Activated CD4-positive, alpha-beta T cell treated with anti-CD3 and anti-CD28 coated beads for 24 hours (primary cell): Measurements from ENCODE around the gene AOPEP.

Experiments used
- DNase-seq, 2 donors: peaks; one replicate each; pipeline ENCODE4 v3.0.0-alpha.2; 2020; ENCODE audit warnings: low read depth in 2 of 2

AOPEP gene

DNA sequence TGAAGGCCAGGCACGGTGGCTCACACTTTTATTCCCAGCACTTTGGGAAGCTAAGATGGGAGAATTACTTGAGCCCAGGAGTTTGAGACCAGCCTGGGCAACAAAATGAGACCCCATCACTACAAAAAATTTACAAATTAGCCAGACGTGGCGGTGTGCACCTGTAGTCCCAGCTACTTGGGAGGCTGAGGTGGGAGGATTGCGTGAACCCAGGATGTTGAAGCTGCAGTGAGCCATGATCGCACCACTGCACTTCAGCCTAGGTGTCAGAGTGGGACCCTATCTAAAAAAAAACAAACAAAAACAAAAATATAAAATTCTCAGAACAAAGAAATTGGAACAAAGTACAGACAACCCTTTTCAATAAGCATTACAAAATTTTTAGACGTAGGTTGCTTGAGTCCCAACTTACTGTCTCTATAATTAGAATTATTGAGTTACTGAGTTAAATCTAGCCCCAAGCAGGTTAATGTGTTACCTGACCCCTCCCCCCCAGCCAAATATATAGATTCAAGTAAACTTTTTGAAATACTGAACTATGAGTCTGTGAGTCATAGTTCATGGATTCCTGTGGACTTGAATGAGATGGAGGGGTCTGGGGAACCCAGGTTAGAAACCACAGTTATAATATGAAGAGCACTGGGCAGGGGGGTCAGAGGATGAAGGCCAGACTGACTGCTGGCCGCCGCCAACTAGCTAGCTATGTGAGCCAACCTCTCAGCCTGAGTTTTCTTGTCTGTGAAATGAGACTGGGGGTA lies 173.1 kb downstream of the AOPEP start:
- DNase-seq, result no peak

DNA sequence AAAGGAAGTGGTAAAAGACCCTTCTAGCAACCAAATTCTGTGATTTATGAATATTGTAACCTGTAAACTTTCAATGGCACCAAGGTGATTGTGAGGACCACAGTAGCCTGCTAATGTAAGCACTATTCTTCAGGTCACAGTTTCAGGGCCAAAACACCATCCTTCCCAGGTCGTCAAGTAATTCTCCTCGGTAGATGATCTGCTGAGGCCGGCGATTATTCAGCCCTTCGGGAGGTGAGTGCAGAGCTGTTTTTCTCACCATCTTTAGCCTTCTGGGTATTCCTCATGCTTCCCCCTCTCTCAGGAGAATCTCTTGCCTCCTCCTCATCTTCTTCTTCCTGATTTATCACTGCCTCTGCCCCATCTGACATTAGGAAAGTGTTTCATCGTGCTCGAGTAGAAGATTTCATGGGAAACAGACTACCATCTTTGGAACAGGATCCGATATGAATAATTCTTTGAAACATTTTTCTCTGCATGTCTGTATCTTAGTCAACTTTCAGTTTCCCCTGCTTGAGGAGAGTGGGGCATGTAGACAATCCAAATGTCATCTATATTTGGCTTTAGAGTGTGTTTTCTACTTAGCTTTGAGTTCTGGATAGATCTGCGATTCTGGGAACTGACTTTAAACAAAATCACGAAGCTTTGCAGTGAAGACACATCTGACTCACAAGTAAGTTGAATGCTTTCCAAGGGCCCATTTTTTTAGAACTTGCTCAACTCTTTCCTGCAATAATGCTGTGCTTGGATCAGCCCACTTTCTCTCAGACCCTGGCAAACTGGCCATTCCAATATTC lies 173.9 kb downstream of the AOPEP start:
- no peak for DNase-seq

DNA sequence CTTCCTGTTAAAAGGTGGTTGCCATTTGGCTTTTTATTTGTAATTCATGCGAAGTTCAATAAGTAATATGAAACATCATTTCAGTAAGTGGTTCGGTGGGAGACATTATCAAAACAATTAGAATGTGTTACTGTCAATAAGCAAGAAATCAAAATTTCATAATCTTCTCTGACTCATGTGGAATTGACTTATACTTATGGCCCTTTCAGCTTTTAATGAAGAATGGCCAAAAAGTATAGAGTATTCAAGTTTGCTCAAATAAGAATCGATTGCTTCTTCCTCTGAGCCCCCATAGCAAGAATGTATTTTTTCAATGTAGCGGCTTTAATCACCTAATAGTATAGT lies 174.5 kb downstream of the AOPEP start:
- DNase-seq, result no peak

DNA sequence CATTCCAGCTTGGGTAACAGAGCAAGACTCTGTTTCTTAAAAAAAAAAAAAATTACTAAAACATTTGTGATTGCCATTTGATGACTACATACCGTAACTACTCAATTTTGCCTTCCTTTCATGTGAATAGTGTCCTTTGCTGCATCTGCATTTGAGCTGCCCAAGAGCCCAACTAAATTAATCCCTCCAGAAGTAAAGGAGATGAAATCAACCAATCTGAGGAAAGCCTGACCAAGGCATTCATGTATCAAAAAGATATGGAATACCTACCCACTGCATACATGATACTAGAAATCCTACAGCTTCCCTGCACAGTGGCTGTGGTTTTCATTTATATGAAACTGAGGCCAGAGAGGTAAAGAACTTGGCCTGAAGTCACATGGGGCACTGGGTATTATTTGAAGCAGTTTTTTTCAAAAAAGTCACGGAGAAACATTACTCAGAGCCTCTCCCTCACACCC lies 177.5 kb downstream of the AOPEP start:
- no peak for DNase-seq

DNA sequence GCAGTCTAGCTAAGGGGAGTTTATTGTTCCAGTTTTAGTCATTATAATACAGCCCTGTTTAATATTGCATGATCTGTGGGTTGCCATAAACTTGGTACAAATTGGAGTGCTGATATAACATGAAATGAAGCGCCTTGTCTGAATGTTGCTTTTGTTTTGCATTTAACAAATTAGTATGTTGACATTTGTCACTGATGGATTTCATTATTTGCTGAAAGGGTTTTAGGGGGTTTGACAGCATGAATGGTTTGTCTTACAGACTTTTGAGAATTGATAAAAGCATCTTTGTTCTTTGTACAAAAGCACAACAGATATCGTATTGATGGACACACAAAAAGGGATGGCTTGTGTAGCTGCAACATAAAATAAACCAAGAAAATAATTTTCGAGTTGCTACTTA lies 178.3 kb downstream of the AOPEP start:
- no peak for DNase-seq

DNA sequence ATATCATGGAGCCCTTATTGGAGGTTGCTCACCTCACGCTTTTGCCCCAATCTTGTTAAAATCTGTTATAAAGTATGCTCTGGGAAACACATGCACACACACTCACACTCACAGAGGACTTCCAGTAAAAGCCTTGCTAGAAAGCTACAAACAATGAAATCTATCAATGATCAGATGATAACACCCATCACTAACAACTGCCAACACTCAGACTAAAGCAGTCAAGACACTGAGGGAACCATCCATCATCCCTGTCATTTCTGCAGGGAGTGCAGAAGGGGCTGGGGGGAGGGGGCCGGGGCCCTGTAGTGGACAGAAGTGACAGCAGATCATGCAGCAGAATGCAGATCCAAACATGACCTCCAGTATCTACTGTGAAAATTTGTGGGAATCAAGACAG lies 179.1 kb downstream of the AOPEP start:
- no peak for DNase-seq

DNA sequence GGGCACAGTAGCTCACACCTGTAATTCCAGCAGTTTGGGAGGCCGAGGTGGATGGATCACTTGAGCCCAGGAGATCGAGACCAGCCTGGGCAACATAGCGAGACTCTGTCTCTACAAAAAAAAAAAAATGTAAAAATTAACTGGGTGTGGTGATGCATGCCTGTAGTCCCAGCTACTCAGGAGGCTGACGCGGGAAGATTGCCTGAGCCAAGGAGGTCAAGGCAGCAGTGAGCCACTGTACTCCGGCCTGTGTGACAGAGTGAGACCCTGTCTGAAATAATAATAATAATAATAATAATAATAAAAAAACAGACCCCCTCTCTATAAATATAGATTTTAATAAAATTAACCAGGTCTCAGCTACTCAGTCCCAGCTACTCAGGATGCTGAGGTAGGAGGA lies 179.7 kb downstream of the AOPEP start:
- no peak for DNase-seq

DNA sequence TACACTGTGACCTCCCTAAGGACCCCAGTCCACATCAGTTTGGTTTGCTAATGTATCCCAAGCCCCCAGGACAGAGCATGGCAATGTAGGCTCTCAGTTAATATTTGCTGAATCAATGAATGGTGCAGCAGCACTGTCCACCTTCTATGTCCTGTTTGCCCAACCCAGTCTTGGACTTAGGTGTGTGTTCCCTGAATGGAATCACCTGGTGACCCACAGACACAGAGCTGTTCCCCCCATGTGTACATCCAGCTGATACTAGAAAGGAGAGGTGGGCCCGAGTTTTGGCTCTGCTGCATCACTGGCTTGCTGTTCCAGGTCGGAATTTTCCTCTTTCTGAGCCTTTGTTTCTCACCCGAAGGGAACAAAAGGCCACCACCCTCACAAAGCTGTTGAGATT lies 180.2 kb downstream of the AOPEP start:
- DNase-seq, result no peak

DNA sequence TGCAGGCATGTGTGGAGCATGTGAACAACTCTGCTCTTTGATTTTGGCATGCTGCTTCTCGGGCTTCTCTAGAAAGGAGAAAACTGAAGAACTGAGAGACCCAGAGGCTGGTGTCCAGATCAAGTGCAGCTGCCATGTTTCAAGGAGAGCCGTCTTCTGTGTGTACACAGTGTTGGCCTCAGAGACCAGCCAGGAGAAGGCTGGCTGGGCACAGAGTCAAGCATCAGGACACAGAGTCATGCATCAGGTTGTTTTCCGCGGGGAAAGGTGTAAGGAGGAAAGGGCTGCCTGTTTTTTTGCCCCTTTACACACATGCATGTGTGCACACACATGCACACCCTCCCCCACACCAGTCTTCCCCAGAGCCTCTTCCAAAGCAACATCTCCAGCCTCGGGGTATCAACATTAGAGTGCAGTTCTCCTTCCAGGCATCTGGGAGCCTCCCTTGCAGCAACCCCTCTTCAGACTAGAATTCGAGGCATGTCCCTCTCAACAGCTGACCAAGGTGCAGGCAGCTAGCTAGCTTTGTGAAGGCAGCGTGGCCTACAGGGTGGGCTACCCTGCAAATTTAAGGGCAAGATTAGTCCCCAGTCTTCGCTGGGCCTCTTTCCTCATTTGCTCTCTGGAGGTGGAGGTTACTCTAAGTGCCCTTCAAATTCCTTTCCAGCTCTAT lies 180.9 kb downstream of the AOPEP start:
- DNase-seq, result no peak

DNA sequence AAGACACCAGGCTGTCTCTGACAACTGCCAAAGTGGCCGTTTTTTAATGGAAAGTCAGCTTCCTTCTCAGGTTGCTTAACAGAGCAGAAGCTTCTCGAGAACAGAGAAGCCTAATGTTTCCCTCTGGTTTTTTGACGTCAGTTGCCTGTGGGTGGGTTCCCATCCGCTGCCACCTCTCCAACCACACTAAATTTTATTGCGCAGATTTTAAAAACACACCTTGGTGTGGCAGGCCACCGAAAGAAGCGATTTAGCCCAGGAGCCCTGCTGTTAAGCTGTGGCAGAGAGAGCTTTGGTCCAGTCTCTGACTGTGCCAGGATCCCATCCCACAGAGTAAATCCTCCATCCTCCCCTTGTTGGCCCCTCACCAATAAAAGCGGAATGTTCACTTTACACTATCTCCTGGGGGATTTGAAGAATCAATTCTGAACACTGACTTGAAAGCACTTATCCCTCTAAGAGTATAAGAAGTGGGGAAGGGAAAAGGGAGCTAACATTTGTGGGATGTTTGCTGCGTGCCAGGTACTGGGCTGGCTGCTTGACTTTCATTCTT lies 181.6 kb downstream of the AOPEP start:
- no peak for DNase-seq

DNA sequence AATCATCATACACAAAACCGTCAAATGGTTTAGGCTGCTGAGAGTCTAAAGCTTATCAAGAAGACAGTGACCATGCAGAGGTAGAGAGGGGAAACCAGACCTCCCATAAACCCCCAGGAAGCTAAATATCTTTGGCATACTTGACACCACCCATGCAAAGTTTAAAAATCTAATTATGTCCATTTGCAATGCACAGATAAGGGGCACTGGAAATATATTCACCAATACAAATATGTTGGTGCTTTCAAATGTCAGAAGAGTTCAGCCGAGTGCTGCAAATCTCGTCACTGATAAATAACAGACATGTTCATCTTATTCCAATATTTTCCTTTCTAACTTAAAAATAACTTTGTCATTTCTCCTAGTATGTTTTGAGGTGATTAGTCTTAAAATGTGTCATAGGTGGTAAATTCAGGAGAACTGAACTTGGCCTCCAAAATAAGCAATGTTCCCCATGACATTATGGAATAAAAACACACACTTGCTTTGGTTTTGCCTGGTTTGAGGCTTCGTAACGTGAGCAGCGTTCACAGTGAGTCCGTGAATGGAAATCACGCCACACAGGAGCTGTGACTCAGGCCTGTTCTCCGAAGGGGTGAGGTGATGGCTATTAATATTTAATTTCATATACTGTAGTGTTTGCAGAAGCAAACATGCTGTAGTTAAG lies 182.2 kb downstream of the AOPEP start:
- no peak for DNase-seq

DNA sequence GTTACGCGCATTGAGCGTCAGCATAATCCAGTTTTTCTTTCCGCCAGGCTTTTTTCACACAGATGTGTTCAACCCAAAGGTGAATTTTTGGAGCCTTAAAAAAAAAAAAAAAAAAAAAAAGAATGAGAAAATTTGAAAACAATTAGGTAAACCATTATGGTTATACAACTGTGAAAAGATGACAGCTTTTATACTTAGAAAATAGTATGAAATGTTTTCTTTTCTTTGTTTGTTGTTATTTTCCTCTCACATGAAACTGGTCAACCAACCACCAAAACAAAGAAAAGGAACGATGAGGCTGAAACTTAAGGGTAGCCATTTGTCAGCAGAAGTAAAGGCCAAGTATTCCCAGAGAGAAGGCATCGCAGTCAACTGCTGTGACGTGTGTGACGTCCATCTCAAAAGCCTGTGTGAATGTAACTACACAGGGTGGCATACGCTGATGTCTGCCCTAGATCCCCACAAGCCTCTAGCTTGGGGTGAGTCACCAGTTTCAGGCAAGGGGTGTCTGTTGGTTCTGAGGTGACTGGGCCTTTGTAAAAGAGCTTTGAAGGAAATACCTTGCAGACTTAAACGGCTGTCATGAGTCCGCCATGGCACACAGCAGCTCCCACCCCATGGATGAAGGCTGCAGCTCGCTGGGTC lies 182.9 kb downstream of the AOPEP start:
- DNase-seq, result no peak

DNA sequence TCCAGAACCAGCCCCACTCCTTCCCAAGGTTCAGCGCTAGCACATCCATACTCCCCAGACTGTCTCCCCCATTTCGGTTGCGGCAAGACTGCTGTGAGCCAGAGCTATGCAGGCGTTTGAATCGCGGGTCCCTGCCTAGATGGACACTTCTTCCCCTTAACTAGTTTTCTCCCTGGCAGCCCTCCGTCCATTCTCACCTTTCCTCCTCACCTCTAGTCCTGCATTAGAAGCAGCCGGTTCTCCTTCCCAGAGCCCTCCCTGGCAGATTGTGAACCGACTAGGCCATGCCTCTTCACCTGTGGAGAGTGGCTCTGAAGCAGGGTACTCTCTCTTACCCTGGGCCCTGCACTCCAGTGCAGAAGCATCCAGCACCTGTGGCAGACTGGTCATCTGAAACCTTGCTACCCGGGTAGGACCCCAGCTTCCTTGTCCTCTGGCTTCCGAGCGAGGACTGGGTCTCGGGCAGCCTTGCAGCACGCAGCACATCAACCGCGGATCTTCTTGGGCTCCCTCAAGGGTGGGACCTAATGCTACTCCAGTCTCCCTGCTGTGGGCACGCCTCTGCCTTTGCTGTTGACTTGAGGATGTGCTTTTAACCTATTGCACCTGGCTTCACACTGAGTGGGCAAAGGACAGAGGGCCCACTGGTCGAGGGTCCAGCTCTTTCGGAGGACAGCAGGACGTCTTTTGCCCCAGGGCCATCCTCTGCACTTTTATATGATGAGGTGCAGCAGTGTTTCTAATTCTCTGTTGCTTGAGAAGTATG lies 183.6 kb downstream of the AOPEP start:
- DNase-seq, result no peak

DNA sequence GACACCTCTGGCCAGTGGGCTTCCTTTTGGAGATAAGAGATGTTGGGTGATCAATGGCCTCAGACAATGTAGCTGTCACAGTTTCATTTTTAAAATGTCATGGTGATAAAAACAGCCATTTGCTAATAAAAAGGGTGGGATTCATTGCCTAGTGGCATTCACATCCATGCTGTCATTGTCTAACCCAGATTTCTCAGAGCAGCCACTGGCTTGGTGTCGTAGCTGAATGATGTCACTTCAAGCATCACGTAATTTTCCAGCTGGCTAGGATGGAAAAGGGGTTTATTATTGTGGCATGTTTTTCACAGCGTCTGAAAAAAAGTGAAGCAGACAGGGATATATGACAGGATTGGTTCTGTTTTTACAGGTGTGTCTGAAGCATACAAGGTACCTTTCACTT lies 184.7 kb downstream of the AOPEP start:
- DNase-seq, result no peak

DNA sequence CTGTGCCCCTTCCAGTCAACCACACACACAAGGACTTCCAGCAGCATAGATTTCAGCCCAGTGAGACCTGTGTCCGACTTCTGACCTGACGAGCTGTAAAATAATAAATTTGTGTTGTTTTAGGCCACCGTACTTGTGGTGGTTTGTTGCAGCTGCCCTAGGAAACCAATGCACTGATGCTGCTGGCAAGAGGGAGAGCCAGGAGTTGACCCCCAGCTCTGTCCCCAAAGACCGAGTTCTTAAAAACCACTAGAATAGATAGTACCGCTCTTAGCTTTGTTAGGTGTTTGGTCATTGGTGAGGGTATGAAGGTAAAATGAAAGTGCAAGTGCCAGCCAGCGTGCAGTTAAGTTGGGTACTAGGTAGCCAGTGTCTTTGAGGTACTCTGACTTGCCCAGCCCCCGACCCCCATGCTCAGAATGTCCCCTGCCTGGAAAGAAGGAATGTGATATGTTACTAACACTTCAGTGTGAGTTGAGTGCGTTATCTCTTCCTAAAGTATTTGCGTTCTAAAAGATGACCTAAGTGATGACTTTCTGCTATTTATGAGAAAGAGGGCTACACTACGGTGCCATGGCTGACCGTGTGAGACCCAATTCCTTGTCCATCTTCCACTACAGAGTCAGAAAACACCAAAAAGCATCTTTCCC lies 185.6 kb downstream of the AOPEP start:
- no peak for DNase-seq

DNA sequence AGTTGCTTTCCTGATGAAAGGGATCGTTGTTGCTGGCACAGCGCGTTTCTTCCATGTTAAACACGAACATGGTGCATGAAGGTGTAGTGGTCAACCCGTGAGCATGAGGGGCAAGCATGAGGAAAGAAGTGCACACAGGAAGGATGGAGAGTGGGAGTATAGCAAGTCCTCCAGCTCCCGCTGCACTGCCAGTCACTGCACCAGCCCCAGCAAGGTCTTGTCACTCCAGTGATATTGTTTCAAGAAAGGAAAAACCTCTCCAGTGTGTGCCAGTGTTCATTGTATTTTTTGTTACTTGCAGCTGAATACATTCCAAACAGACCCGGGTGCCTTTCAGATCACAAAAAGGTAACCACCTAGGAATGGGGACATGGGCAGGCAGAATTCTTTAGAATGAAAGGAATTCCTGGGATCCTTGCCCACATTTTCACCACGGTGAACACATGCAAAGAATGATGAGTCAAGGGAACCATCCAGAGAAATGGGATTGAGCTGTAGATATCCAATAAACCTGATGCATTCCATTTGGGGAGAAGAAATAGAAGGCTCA lies 186.3 kb downstream of the AOPEP start:
- DNase-seq, result no peak

DNA sequence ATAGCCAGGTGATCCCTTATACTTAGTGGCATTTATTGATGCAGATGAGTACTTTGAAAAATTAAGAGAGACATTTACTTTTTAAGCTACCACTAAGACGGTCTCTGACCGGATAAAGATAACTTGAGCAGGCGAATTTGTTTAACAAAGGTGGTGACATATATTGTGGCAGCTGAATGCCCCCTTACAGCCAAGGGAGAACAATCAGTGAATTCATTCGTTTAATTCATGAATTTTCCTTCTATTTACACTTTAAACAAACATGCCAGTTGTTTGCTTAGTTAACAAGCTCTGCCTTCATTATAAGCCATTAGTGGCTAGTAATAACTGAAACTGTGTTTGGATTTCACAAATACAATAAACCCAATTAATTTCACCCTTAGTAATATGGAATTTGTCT lies 187.1 kb downstream of the AOPEP start:
- no peak for DNase-seq

DNA sequence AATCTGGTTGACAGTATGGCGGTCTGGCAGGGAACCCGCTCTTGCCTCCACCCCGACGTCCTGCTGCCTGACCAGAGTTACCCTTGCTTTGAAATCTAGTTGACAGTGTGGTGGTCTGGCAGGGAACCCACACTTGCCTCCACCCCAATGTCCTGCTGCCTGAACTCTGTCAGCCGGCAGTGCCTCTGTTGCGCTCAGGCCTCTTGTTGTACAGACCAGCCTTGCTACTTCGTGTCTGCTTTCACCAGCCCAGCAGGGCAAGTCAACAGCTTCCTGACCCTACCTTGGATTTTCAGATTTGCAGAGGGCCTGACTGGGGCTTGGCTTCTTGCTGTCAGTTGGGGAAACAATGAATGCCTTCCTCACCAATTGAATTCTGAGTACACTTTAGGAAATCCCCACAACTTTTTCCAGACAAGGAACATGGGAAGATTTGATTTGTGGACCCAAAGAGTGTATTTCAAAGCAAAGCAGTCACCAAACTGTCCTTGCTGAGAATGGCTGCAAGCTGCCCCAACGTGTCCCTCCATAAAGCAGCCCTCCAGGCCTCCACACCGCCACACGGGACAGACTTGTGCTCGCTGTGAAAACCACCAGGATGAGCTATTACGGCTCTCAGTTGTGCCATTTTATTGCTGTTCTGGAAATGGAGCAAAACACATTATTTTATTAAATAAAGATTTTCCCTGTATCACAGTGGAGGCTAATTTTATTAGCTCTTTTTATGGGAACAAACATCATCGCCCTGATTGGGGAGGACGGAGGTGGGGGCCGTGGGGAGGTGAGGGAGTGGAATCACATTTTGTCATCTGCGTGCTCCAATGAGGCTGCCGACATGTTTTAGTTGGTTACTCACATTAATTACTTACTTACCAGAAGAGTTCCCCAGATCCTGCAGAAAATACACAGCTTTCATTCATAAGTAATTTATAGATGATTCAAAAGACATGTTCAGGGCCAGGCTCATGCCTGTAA lies 189.3 kb downstream of the AOPEP start:
- DNase-seq, result no peak

DNA sequence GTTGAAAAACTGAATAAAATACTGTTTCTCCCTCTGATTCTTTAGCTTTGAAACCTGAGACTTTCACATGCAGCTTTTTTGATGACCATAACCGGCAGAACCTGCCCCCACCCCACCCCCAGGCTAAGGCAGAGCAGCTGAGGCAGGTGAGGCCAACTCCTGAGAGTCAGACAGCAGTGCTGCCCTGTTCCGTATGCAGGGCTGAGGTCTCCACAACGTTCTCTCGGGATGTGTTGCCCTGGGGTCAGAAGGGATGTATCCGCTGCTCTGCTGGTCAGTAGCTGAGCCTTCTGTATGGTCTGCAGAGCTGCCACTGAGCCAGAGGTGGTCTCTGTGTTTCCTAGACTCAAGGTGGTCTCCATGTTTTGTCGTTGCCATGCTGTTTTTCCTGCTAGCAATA lies 190.5 kb downstream of the AOPEP start:
- DNase-seq, result no peak
